Dedifferentiated amniotic fluid mesenchymal stem cell (primary cell): ENCODE results near the gene TBC1D22A.

Experiments used
- DNase-seq: peaks from one replicate; pipeline ENCODE4 v3.0.0-alpha.2; 2016; ENCODE audit errors: extremely low spot score

Gene TBC1D22A

DNA sequence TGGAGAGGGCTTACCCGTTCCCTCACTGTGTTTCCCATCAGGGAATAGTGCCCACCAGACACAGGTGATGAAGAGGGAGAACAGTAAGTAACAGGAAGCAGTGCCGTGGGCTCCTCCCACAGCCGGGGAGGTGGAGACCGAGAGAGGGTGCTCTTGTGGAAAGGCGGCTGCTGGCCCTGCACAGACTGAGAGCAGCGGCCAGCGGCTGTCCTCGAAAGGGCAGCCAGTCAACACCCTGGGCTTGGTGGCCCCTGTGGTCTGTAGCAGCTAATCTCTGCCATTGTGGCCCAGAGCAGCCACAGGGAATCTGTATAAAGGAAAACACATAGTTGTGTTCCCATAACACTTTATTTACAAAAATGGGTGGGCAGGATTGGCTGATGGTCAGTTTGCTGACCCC, 121.9 kb downstream of the TBC1D22A start:
- no peak for DNase-seq

DNA sequence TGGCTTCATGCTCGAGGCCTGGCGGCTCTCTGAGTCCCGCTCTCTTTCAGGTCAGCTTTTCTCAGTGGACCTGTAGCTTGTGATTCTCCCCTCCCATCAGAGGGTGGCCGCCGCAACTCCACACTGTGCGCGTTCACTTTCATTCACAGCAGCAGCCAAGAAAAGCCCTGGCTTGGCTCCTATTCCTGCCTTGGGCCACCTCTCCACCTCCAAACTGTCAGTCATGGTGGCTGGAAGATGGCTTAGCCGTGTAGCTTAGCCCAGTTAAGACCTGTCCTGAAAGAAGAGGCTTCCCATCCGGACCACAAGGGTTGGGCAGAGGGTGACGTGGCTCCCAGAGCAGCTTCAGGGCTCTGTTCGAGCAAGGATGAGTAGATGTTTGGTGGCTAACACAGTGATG, 125.5 kb downstream of the TBC1D22A start:
- no peak for DNase-seq

GRCh38 chr22:46890819-46891218, 128.4 kb downstream of the TBC1D22A start:
- DNase-seq = no peak

GRCh38 chr22:46891382-46891951, 129.0 kb downstream of the TBC1D22A start:
- DNase-seq = no peak

- no peak for DNase-seq
Observed at GRCh38 chr22:46892866-46893265, 130.4 kb downstream of the TBC1D22A start.

DNA sequence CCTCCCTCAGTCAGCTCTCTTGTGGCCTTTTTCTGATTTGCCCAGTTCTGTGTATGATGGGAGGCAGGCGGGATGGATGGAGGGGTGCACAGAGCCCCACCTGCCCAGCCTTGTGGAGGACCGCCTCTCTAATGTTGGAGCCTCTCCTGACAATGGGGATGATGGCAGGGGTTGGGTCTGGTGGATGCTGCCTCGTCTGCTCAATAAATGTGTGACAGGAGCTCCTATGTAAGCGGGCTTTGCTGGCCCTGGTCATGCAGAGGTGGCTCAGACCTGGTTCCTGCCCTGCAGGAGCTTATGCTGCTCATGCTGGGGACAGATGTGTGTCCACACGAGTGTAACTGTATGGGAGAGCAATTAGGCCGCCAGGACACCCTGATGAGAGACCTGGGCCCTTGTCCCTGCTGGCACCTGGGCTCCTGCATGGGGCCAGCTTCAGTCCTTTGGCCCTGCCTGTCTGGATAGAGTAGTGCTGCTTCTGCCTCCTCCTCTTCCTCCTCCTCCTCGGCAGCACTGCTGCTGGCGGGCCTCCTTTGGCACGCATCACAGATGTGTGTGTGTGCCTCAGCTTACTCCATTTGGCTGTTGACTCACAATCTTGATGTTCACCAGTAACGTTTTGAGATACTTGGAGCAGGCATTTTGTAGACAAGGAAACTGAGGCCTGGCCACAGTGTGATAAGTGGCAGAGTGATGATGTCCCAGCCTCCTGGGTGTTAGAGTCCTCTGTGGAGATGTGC, 131.0 kb downstream of the TBC1D22A start:
- no peak for DNase-seq

GRCh38 chr22:46894081-46894671, 131.7 kb downstream of the TBC1D22A start:
- DNase-seq = no peak

- DNase-seq = no peak
Observed at GRCh38 chr22:46894851-46895640, 132.6 kb downstream of the TBC1D22A start.

DNA sequence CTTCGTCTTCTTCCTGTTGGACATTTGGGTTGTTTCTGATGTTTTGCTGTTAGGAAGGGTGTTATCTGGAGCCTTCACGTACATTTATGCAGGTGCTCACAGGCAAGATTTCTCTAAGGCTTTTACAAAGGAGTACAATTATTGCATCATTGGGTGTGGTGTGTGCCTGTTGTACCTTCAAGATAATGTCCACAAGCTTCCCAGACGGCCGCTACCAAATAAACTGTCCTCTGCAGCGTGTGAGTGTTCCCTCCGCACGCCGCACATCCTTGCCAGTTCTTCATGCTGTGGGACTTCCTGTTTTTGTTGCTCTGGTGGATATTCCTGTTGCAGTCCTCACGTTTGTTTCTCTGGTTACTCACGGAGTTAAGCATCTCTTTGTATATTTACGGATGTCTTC, 133.3 kb downstream of the TBC1D22A start:
- no peak for DNase-seq

GRCh38 chr22:46896166-46896565, 133.7 kb downstream of the TBC1D22A start:
- DNase-seq = no peak

DNA sequence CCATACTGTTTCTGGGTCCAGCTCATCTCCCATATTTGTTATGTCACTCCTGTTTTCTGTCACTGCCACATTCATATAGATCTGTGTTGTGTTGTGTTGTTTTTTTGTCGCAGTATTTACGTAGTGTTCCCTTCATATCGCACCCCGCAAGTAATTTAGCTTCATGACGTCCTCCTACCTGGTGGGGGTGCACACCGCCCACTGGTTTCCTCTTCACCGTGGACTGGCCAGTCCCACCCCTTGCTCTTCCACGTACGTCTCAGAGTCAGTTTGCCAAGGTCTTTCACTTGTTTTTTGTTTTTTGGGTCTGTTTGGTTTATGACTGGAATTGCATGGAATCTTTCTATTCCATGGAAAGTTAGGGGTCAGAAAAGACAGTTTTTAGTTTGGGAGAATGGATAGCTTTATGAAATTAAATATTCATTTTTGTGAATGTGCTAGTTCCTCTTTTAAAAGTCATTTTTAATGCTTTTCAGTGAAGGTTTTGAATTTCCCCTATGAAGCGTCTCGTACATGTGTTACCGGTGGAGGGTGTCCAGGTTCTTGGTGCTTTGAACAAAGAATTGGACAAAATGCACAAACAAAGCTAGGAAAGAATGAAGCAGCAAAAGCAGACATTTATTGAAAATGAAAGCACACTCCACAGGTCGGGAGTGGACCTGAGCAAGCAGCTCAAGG, 134.3 kb downstream of the TBC1D22A start:
- DNase-seq = no peak

- no peak for DNase-seq
Observed at GRCh38 chr22:46897246-46897623, 134.8 kb downstream of the TBC1D22A start.

DNA sequence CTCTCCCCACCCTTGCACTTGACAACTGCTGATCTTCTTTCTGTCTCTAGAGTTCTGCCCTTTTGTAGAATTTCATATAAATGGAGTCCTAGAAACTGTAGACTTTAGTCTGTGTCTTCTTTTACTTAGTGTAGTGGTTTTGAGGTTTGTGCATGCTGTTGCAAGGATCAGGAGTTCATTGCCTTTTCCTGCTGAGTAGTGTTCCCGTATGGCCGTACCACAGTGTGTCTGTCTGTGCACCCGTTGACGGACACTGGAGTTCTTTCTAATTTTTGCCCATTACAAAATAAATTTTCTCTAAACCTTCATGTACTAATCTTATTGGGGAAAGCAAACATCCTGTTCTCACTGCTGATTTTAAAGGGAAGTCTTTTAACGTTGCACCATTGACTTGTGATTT, 138.1 kb downstream of the TBC1D22A start:
- DNase-seq = no peak

GRCh38 chr22:46902436-46902835, 140.0 kb downstream of the TBC1D22A start:
- DNase-seq = no peak

DNA sequence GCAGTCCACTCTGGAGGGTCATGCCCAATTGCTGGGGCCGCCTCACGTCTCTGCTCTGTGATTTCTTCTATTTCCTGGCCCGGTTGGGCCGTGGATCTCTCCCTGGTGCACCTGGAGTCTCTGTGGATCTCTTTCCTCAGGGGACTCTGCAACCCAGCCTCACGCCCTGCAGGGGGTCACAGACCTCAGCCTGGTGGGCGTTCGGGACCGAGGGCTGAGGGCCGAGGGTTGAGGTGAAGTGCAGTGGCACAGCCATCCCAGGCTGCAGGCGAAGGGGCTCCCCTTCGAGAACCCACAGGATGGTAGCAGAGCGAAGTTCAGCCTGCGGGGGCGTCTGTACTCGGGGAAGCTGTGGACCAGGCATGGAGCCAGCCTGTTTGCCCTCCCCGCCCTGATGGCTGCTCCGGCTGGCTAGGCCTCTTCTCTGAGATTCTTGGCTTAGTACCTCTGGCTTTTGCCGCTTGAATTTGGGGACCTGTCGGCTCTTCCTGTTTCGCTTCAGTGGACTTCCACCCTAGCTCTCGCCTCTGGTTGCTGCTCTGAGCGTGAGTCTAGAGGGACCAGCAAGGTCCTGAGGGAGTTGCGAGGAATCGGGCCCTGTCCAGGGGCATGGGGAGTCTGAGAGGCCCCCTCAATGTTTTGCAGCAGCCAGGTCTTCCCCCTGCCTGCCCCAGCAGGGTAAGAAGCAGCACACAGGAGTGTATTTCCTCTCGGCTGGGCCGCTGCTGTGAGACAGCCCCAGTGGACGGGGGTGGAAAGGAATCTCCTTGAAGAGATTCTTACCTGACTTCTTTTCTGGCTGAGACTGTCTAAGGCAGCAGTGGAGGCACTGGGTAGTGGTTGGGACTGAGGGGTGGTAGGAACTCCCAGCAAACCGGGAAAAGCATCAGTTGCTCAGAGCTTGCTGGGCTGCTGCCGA, 140.8 kb downstream of the TBC1D22A start:
- no peak for DNase-seq

GRCh38 chr22:46905415-46905814, 143.0 kb downstream of the TBC1D22A start:
- no peak for DNase-seq

DNA sequence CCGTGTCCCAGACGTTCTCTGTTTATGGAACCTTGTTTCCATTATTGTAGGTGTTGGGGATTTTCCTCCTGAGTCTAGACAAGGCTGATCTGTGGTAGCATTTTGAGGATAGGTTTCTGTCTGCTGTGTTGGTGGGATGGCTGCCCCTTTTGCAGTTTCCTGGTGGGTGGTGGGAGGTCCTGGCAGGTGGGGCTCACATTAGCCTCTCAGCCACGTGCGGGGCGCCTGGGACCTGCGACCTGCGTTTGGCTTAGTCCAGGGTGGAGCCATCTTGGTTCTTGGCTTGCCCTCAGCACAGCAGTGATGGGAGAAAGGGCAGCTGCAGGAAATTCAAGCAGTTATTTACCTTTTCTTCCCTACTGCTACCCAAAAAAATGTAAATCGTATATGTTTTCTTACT, 143.4 kb downstream of the TBC1D22A start:
- DNase-seq = no peak

GRCh38 chr22:46906326-46907045, 144.0 kb downstream of the TBC1D22A start:
- DNase-seq = no peak

- DNase-seq = no peak
Observed at GRCh38 chr22:46907241-46908215, 145.1 kb downstream of the TBC1D22A start.
